IMR-90 (cell line): Measurements from ENCODE around the gene GALNT17. TPM values are rescaled to one million over a fixed set of nuclear protein-coding genes. Genes with fewer than 3 reads are reported as not detected.

Experiments
- ATAC-seq: fragments of 200-7000 bp; cut with Tn5 transposase; 2 replicates; pipeline ENCODE4 v1.9.1; 2020; ENCODE audit warnings: low read depth, mild to moderate bottlenecking, moderate library complexity
- BruUV-seq: library from RNA; stranded (reverse); fragments of 400-500 nt; replicated peaks from 2 replicates; lab custom pipeline; 2021; lab: Mats Ljungman, UMichigan
- CTCF ChIA-PET: fragments of 300-600 bp; formaldehyde crosslinking; extraction: SDS; loops from one replicate; lab custom pipeline; 2021; ENCODE audit warnings: antibody characterized with exemption; lab: Yijun Ruan, JAX
- POLR2A ChIA-PET: fragments of 300-600 bp; sonication (Branson Sonifier 250); formaldehyde crosslinking; loops from one replicate; lab custom pipeline; 2022; ENCODE audit warnings: antibody characterized with exemption; ENCODE audit not compliant: unreplicated experiment; lab: Charles Lee
- DNase-seq: peaks from one replicate; pipeline ENCODE4 v3.0.0; 2013
- H2AFZ ChIP-seq: replicated peaks from 2 replicates; pipeline ENCODE3; 2013; ENCODE audit warnings: low read length, mild to moderate bottlenecking; ENCODE audit not compliant: poor library complexity
- H2AK5ac ChIP-seq: 2 replicates; pipeline ENCODE4 v1.6.1; 2013; ENCODE audit warnings: low read depth, low read length, inconsistent platforms
- H2AK9ac ChIP-seq: replicated peaks from 2 replicates; pipeline ENCODE3; 2013; ENCODE audit warnings: mild to moderate bottlenecking, low read depth, low read length, moderate library complexity; ENCODE audit not compliant: poor library complexity
- H2BK120ac ChIP-seq: 2 replicates; pipeline ENCODE4 v1.6.1; 2013; ENCODE audit warnings: low read depth, low read length, inconsistent platforms
- H2BK15ac ChIP-seq: 3 replicates; pipeline ENCODE4 v1.6.1; 2013; ENCODE audit warnings: low read depth, low read length, inconsistent platforms
- H2BK20ac ChIP-seq: 2 replicates; pipeline ENCODE4 v1.6.1; 2013; ENCODE audit warnings: low read depth, mild to moderate bottlenecking, inconsistent platforms, low read length, moderate library complexity
- H2BK5ac ChIP-seq: 2 replicates; pipeline ENCODE4 v1.6.1; 2013; ENCODE audit warnings: mild to moderate bottlenecking, low read depth, low read length, inconsistent platforms; ENCODE audit not compliant: poor library complexity, severe bottlenecking
- H3K14ac ChIP-seq: replicated peaks from 2 replicates; pipeline ENCODE4 v1.6.1; 2013; ENCODE audit warnings: low read depth, low read length, inconsistent platforms
- H3K18ac ChIP-seq: 2 replicates; pipeline ENCODE4 v1.6.1; 2013; ENCODE audit warnings: low read depth, low read length, control low read depth
- H3K23ac ChIP-seq: 2 replicates; pipeline ENCODE4 v1.6.1; 2013; ENCODE audit warnings: low read depth, low read length, inconsistent platforms
- H3K27ac ChIP-seq: 2 replicates; pipeline ENCODE4 v1.5.1; 2013; ENCODE audit warnings: mild to moderate bottlenecking, control low read depth, low read length; ENCODE audit not compliant: insufficient read depth
- H3K27me3 ChIP-seq: 2 replicates; pipeline ENCODE4 v1.6.1; 2013; ENCODE audit warnings: low read length; ENCODE audit not compliant: control insufficient read depth, insufficient read depth
- H3K36me3 ChIP-seq: 2 replicates; pipeline ENCODE4 v1.6.1; 2013; ENCODE audit warnings: low read length, mixed read lengths; ENCODE audit not compliant: control insufficient read depth, insufficient read depth
- H3K4ac ChIP-seq: 2 replicates; pipeline ENCODE4 v1.6.1; 2013; ENCODE audit warnings: low read depth, low read length, inconsistent platforms
- H3K4me1 ChIP-seq: 2 replicates; pipeline ENCODE4 v1.6.1; 2013; ENCODE audit warnings: low read length, mixed read lengths; ENCODE audit not compliant: control insufficient read depth, insufficient read depth
- H3K4me2 ChIP-seq: 2 replicates; pipeline ENCODE4 v1.6.1; 2013; ENCODE audit warnings: low read depth, mild to moderate bottlenecking, control low read depth, low read length, moderate library complexity
- H3K4me3 ChIP-seq: 2 replicates; pipeline ENCODE4 v1.5.1; 2013; ENCODE audit warnings: low read depth, mild to moderate bottlenecking, control low read depth, low read length, moderate library complexity; ENCODE audit not compliant: insufficient read depth
- H3K56ac ChIP-seq: 2 replicates; pipeline ENCODE4 v1.6.1; 2013; ENCODE audit warnings: low read length, inconsistent platforms; ENCODE audit not compliant: insufficient read depth; ENCODE audit errors: extremely low read depth
- H3K79me1 ChIP-seq, 2 experiments: 2 replicates each; pipeline ENCODE4 v1.6.1; 2013; ENCODE audit warnings: low read length in 2 of 2, inconsistent platforms in 1 of 2, low read depth in 1 of 2
- H3K9ac ChIP-seq: 2 replicates; pipeline ENCODE4 v1.6.1; 2013; ENCODE audit warnings: low read depth, low read length, control low read depth
- H3K9me1 ChIP-seq: 2 replicates; pipeline ENCODE4 v1.6.1; 2013; ENCODE audit warnings: low read length, inconsistent platforms; ENCODE audit not compliant: insufficient read depth
- H3K9me3 ChIP-seq: 2 replicates; pipeline ENCODE4 v1.6.1; 2013; ENCODE audit warnings: low read length; ENCODE audit not compliant: control insufficient read depth, insufficient read depth
- H4K20me1 ChIP-seq: 2 replicates; pipeline ENCODE4 v1.6.1; 2013; ENCODE audit warnings: low read length, inconsistent platforms; ENCODE audit not compliant: insufficient read depth
- H4K5ac ChIP-seq: 2 replicates; pipeline ENCODE4 v1.6.1; 2013; ENCODE audit warnings: mild to moderate bottlenecking, low read depth, low read length, control low read depth
- H4K8ac ChIP-seq, 2 experiments: 2 replicates each; pipeline ENCODE4 v1.6.1; 2013; ENCODE audit warnings: low read depth in 2 of 2, low read length in 2 of 2, control low read depth in 1 of 2, inconsistent platforms in 1 of 2
- H4K91ac ChIP-seq: 2 replicates; pipeline ENCODE4 v1.6.1; 2013; ENCODE audit warnings: low read depth, low read length, inconsistent platforms; ENCODE audit not compliant: insufficient read depth
- FOS ChIP-seq: fragments of 150-350 bp; IDR thresholded peaks from 2 replicates; pipeline ENCODE4 v1.6.1; 2016; ENCODE audit warnings: low read depth, low read length
- MXI1 ChIP-seq: IDR thresholded peaks from 2 replicates; pipeline ENCODE4 v1.6.1; 2012; ENCODE audit warnings: low read depth, mild to moderate bottlenecking, low read length, moderate library complexity, borderline replicate concordance
- POLR2A ChIP-seq: IDR thresholded peaks from 2 replicates; pipeline ENCODE4 v1.6.1; 2012; ENCODE audit warnings: mild to moderate bottlenecking, low read depth, low read length
- RAD21 ChIP-seq: IDR thresholded peaks from 2 replicates; pipeline ENCODE4 v1.6.1; 2012; ENCODE audit warnings: low read length, improper control_type of control experiment
- RFX5 ChIP-seq: IDR thresholded peaks from 2 replicates; pipeline ENCODE4 v1.8.0; 2012; ENCODE audit warnings: low read depth, mild to moderate bottlenecking, low read length, moderate library complexity
- WGBS, 2 experiments: methylation state at CpG; one replicate each; pipeline versions ENCODE4 v1.1.5 to v1.1.7; 2013; ENCODE audit warnings: missing lambda C conversion rate in 2 of 2; ENCODE audit not compliant: insufficient read length in 1 of 2; ENCODE audit errors: extremely low coverage in 2 of 2; 5-methylcytosine and 5-hydroxymethylcytosine counted together
- dilution Hi-C: fragments of 300-500 bp; cut with HindIII; formaldehyde crosslinking; loops from one replicate; pipeline ENCODE4 v1.14.3; 2018; ENCODE audit warnings: low sequenced_read_pairs; ENCODE audit not compliant: unreplicated experiment
- in situ Hi-C: fragments of 300-500 bp; cut with MboI; formaldehyde crosslinking; loops from 3 replicates; pipeline ENCODE4 v1.14.3; 2019; ENCODE audit warnings: low sequenced_read_pairs, inconsistent platforms, mixed read lengths
- intact Hi-C: fragments of 100-400 bp; cut with micrococcal nuclease; formaldehyde crosslinking; loops from 2 replicates; pipeline ENCODE4 v1.10.0; 2022
- polyA plus RNA-seq, 3 experiments: library from polyadenylated mRNA; depleted of rRNA; stranded (reverse); fragments of >200 nt; gene quantifications; 2 replicates each; pipeline ENCODE4 v1.2.3, GENCODE V29; 2012; ENCODE audit warnings: low replicate concordance in 1 of 3
- total RNA-seq: library from RNA; depleted of rRNA; stranded (reverse); fragments of >200 nt; gene quantifications from 2 replicates; pipeline ENCODE4 v1.2.3, GENCODE V29; 2012
- TF ChIP-seq, protein P1 (sequence below): fragments of 150-350 bp; IDR thresholded peaks from 2 replicates; pipeline ENCODE4 v1.6.1; 2017; ENCODE audit warnings: mild to moderate bottlenecking, antibody characterized with exemption, low read length, low read depth

The GALNT17 gene
- total and polyA plus RNA-seq, 2 of the 4 experiments (the other 2 are of a cell fraction), result not detected

GRCh38 chr7:71506822-71507221 is 374.9 kb downstream of the GALNT17 start:
- no peak overlapping the region for H3K4me3 ChIP-seq
- no peak overlapping the region for H3K14ac ChIP-seq
- WGBS, 2 experiments, result no CpG with 5 or more reads among the region's 6 CpGs
- in situ Hi-C loops (no loop called here), intact Hi-C loops (no loop called here), dilution Hi-C loops (no loop called here)
- H3K9me3 ChIP-seq, result peaks cover 18% of the 10 kb centered on the region
- H2BK5ac ChIP-seq, result no peak overlapping the region
- no peak overlapping the region for H2BK20ac ChIP-seq
- H4K8ac ChIP-seq, result no peak overlapping the region
- H2AFZ ChIP-seq, result no peak overlapping the region
- no peak overlapping the region for H2AK5ac ChIP-seq
- H4K5ac ChIP-seq, result no peak overlapping the region
- H2BK120ac ChIP-seq, result no peak overlapping the region
- TF ChIP-seq, protein P1, sequence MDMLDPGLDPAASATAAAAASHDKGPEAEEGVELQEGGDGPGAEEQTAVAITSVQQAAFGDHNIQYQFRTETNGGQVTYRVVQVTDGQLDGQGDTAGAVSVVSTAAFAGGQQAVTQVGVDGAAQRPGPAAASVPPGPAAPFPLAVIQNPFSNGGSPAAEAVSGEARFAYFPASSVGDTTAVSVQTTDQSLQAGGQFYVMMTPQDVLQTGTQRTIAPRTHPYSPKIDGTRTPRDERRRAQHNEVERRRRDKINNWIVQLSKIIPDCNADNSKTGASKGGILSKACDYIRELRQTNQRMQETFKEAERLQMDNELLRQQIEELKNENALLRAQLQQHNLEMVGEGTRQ, result no peak
- TF ChIP-seq RAD21, result no peak
- no peak for TF ChIP-seq MXI1
- TF ChIP-seq RFX5, result no peak
- TF ChIP-seq FOS, result no peak
- no peak for TF ChIP-seq POLR2A
- H3K9me1 ChIP-seq, result no peaks in the 10 kb centered on the region
- ATAC-seq (no peak), DNase-seq (no peak)
- no peak overlapping the region for H3K56ac ChIP-seq
- H3K79me1 ChIP-seq, result no peaks in the 10 kb centered on the region
- H2BK15ac ChIP-seq, result no peak overlapping the region
- no peak overlapping the region for H3K4ac ChIP-seq
- H4K20me1 ChIP-seq, result no peaks in the 10 kb centered on the region
- H2AK9ac ChIP-seq, result no peak overlapping the region
- POLR2A ChIA-PET, result no interaction called here
- H3K9ac ChIP-seq, result no peak overlapping the region
- CTCF ChIA-PET, result no interaction called here
- H3K27ac ChIP-seq, result no peak overlapping the region
- H3K36me3 ChIP-seq, result no peaks in the 10 kb centered on the region
- H3K23ac ChIP-seq, result no peak overlapping the region
- H3K4me1 ChIP-seq, result no peaks in the 10 kb centered on the region
- H3K4me2 ChIP-seq, result no peak overlapping the region
- no peaks in the 10 kb centered on the region for H3K27me3 ChIP-seq
- no TSS peak for BruUV-seq
- H3K18ac ChIP-seq, result no peak overlapping the region
- H4K91ac ChIP-seq, result no peak overlapping the region
